NB4 (cell line): Measurements from ENCODE around the gene APOO.

Experiments
- DNase-seq: peaks from one replicate; pipeline ENCODE4 v3.0.0; 2010; ENCODE audit warnings: low read depth
- H3K4me3 ChIP-seq: one replicate; pipeline ENCODE4 v1.5.1; 2011; ENCODE audit warnings: mild to moderate bottlenecking, low read depth, low read length, moderate library complexity
- CTCF ChIP-seq: IDR thresholded peaks from one replicate; pipeline ENCODE4 v1.5.1; 2012; ENCODE audit warnings: low read depth, low read length
- MAX ChIP-seq: IDR thresholded peaks from 2 replicates; pipeline ENCODE4 v1.6.1; 2011; ENCODE audit warnings: low read depth, low read length
- MYC ChIP-seq: IDR thresholded peaks from 2 replicates; pipeline ENCODE4 v1.6.1; 2011; ENCODE audit warnings: low read depth, low read length
- POLR2A ChIP-seq: IDR thresholded peaks from 2 replicates; pipeline ENCODE4 v1.6.1; 2011; ENCODE audit warnings: mild to moderate bottlenecking; ENCODE audit not compliant: insufficient read length; ENCODE audit errors: extremely low read depth

Gene APOO

GRCh38 chrX:23945206-23945605 is 37.5 kb upstream of the APOO start:
- TF ChIP-seq MYC, result no peak
- TF ChIP-seq MAX, result no peak
- TF ChIP-seq CTCF, result no peak
- TF ChIP-seq POLR2A, result no peak
- no peak for DNase-seq
- no peak overlapping the region for H3K4me3 ChIP-seq

- TF ChIP-seq MAX (no peak), CTCF (no peak), POLR2A (no peak), MYC (no peak)
- no peak for DNase-seq
- H3K4me3 ChIP-seq, result no peak overlapping the region
Observed at GRCh38 chrX:23944234-23944633, 36.5 kb upstream of the APOO start.

GRCh38 chrX:23939203-23939602 is 31.5 kb upstream of the APOO start:
- DNase-seq, result no peak
- no peak for TF ChIP-seq CTCF
- no peak for TF ChIP-seq MAX
- no peak for TF ChIP-seq MYC
- no peak for TF ChIP-seq POLR2A
- H3K4me3 ChIP-seq, result no peak overlapping the region

GRCh38 chrX:23938690-23939089 is 31.0 kb upstream of the APOO start:
- H3K4me3 ChIP-seq, result no peak overlapping the region
- no peak for DNase-seq
- TF ChIP-seq MAX (no peak), MYC (no peak), CTCF (no peak)

- TF ChIP-seq MYC, result no peak
- no peak for TF ChIP-seq MAX
- TF ChIP-seq POLR2A, result no peak
- no peak for TF ChIP-seq CTCF
- DNase-seq, result peak; percentile 31
- no peak overlapping the region for H3K4me3 ChIP-seq
Observed at GRCh38 chrX:23937100-23937499, 29.4 kb upstream of the APOO start.

- no peak for DNase-seq
- no peak overlapping the region for H3K4me3 ChIP-seq
- TF ChIP-seq POLR2A (no peak), CTCF (no peak)
Observed at GRCh38 chrX:23936180-23936579, 28.4 kb upstream of the APOO start.
